ENCODE data around the gene FAM107A.

FAM107A gene

GRCh38 chr3:58551636-58552180 lies 25.5 kb downstream of the FAM107A start:
- in situ Hi-C loops (cut with HindIII; ENCODE audit: low pct_ligation_motif_present, low sequenced_read_pairs): no loop called here
- DNase-seq: no peak
- TF ChIP-seq CTCF (IDR thresholded peaks at IDR 0.05; ENCODE audit: low read depth, low read length, missing control alignments): no peak
- H3K27ac ChIP-seq: no peak overlapping the region
- H3K27me3 ChIP-seq (replicated peaks): no peaks in the 10 kb centered on the region
- H3K4me3 ChIP-seq (ENCODE audit: low read depth, low read length): no peak overlapping the region
- no peaks in the 10 kb centered on the region for H3K36me3 ChIP-seq (replicated peaks)

- no peaks in the 10 kb centered on the region for H3K27me3 ChIP-seq (replicated peaks)
- in situ Hi-C loops (cut with HindIII; ENCODE audit: low pct_ligation_motif_present, low sequenced_read_pairs): no loop called here
- H3K4me3 ChIP-seq (ENCODE audit: low read depth, low read length): no peak overlapping the region
- no peak for DNase-seq
- H3K27ac ChIP-seq: no peak overlapping the region
- TF ChIP-seq CTCF (IDR thresholded peaks at IDR 0.05; ENCODE audit: low read depth, low read length, missing control alignments): no peak
- H3K36me3 ChIP-seq (replicated peaks): no peaks in the 10 kb centered on the region
Observed at GRCh38 chr3:58544541-58544940, 32.6 kb downstream of the FAM107A start.

- in situ Hi-C loops (cut with HindIII; ENCODE audit: low pct_ligation_motif_present, low sequenced_read_pairs): no loop called here
- Histone ChIP-seq H3K4me3 (ENCODE audit: low read depth, low read length) (no peak overlapping the region), H3K27ac (no peak overlapping the region), H3K27me3 (replicated peaks) (no peaks in the 10 kb centered on the region), H3K36me3 (replicated peaks) (no peaks in the 10 kb centered on the region)
- DNase-seq: no peak
- no peak for TF ChIP-seq CTCF (IDR thresholded peaks at IDR 0.05; ENCODE audit: low read depth, low read length, missing control alignments)
Observed at GRCh38 chr3:58540176-58540858, 36.9 kb downstream of the FAM107A start.

- in situ Hi-C loops (cut with HindIII; ENCODE audit: low pct_ligation_motif_present, low sequenced_read_pairs): no loop called here
- no peak for DNase-seq
- no peaks in the 10 kb centered on the region for H3K36me3 ChIP-seq (replicated peaks)
- no peak for TF ChIP-seq CTCF (IDR thresholded peaks at IDR 0.05; ENCODE audit: low read depth, low read length, missing control alignments)
- no peaks in the 10 kb centered on the region for H3K27me3 ChIP-seq (replicated peaks)
- no peak overlapping the region for H3K4me3 ChIP-seq (ENCODE audit: low read depth, low read length)
- H3K27ac ChIP-seq: no peak overlapping the region
Observed at GRCh38 chr3:58539626-58540025, 37.6 kb downstream of the FAM107A start.

- in situ Hi-C loops (cut with HindIII; ENCODE audit: low pct_ligation_motif_present, low sequenced_read_pairs): no loop called here
- H3K4me3 ChIP-seq (ENCODE audit: low read depth, low read length): no peak overlapping the region
- H3K27ac ChIP-seq: no peak overlapping the region
Observed at GRCh38 chr3:58537412-58538301, 39.5 kb downstream of the FAM107A start.

More at GRCh38 chr3:58537412-58538301, 39.5 kb downstream of the FAM107A start:
- no peak for DNase-seq
- no peak for TF ChIP-seq CTCF (IDR thresholded peaks at IDR 0.05; ENCODE audit: low read depth, low read length, missing control alignments)
- H3K27me3 ChIP-seq (replicated peaks): no peaks in the 10 kb centered on the region
- no peaks in the 10 kb centered on the region for H3K36me3 ChIP-seq (replicated peaks)
